GM21723 (cell line): ENCODE data around the gene CD180.

Experiments used
- ATAC-seq: cut with Tn5 transposase; IDR thresholded peaks from one replicate; pipeline ENCODE4 v1.9.1; 2021; ENCODE audit warnings: mild to moderate bottlenecking, moderate library complexity; ENCODE audit not compliant: unreplicated experiment

CD180 gene

DNA sequence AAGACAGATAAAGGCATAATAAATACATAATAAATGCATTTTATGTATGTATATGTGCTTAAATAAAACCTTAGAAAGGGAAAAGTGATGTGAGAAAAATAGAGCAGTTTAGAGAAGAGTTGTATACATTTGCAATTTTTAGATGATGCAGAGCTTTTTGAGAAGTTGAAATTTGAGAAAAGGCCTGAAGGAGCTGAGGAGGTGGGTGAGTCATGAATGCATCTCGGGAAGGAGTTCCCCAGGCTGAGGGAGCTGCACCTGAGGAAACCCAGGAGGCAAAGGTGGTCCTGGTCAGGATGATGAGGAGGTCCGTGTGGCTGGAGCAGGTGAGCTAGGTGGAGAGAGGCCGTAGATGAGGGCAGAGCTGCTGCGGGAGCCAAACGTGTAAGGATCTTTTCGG, 17.4 kb upstream of the CD180 start:
- no peak for ATAC-seq

DNA sequence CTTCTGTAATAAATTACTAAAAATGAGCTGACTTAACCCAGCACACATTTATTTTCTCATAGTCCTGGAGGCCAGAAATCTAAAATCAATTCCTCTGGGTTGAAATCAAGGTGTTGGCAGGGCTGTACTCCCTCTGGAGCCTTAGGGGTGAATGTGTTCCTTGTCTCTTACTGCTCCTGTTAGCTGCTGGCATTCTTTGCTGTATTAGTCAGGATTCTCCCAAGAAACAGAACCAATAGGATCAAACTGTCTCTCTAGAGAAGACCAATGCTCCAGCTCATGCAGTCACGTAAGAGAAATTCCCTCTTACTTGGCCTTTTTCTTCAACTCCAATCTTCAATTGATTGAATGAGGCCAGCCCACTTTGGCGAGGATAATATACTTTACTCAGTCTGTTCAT, 15.3 kb upstream of the CD180 start:
- ATAC-seq = no peak

DNA sequence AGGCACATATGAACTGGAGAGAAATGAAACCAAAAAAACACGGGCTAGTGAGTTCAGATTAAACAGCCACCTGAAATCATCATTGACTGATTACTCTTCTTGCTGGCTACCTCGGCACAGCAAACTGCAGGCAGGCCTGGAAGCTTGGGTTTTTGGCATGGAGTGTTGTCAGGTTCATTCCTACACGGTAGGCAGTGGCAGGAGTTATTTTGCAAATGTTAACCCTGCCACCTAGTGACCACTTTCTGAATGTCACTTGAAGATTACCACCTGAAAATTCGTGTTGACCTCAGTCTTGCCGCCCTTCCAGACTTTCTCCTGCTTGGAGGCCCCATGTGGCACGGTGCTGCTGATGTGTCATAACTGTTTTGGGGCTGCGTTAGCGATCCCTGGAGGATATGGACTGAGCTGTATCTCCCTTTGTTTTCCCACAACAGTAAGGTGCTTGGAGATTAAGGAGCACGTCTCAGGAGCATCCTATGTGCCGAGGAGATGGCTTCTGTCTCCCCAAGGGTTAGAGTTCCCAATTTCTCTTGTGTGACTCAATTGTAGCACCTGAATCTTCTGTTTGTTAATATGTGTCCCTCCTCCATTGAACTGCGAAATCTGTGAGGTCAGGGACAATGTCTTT, 12.7 kb upstream of the CD180 start:
- ATAC-seq = peak; percentile 32

DNA sequence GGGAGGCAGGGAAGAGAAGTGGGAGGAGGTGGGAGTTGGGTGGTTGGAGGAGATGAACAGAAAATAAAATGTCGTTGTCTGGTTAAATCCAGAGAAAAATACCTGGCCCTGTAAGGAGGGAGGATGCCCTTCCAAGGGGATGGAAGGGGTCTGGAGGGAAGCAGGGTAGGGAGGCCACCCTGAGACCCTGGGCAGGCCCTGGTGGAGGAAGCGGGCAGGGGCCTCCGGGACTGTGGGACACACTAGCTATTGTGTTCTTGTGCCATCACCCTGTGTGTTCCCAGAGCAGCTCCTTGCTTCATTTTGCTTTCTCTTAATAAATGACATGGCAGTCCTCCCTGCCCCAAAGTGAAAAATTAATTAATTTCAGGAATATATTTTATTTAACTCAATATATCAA, 11.8 kb upstream of the CD180 start:
- ATAC-seq = no peak

DNA sequence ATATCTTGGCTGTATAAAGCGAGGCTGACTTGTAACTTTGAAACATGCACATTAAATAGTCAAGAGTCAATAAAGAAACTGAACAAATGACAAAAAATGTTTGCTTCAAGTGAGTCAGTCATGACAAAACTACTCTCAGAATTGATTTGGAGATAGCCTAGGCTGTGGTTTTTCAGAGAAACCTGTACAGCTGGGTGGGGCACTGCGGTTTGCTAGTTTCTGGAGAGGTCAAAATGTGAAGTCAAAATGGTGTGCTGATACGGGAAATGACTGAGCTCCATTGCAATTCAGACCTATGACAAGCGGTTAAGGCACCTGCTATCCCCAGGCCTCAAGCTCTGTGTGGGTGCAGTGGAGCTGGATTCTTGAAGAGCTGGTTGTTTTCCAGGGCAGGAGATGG, 10.3 kb upstream of the CD180 start:
- peak; percentile 78 for ATAC-seq

DNA sequence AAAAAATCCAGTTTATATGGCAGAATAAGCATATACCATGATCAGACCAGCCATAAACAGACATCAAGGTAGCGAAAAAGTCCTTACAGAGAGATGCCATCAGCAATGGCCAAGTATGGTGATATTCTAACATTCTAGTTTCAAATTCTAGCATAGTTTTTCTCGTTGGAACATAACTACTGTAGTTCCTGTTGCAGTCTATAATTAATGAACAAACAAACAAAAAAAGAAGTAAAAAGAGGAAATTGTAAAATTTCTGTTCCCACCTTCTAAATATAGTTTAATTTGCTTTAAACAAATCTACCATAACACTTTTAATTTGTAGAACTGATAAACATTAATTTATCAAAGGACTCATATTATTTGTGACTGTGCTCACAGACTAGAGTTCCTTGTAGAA, 9.9 kb upstream of the CD180 start:
- peak; percentile 52 for ATAC-seq

DNA sequence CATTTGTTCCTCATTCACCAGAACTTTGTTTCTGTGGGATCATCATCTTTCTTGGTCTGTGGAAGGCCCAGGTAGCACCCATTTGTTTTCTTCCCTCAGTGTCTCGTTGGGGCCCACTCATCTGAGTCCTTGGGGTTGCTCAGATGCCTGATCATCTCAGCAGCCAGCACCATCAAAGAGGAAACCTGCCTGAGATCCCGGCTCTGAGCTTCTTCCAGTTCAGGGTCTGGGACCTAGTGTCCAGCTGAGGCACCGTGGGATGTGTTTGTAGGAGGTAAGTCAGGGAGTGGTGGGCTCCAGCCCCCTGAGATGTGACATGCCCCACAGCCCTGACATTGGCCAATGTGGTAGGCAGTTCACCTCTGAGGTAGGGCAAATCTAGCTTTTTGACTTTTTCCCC, 9.4 kb upstream of the CD180 start:
- no peak for ATAC-seq

DNA sequence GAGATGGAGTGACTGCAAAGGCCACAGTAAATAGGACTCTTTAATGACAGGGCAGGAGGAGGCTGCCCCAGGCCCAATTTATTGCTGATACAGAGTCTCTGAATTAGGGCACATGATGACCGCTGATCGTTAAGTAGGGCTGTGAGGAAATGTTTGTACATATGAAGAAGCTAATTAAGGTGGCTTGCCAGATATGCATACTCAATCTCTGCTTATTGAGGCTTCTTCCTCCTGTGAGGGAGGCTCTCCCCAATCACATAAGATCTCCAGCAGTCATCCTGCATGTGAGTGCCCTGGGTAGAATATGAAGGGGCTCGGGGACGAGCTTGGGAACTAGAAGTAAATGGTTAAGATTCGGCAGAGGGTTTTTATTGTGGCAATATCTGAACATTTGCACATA, 8.2 kb upstream of the CD180 start:
- no peak for ATAC-seq

DNA sequence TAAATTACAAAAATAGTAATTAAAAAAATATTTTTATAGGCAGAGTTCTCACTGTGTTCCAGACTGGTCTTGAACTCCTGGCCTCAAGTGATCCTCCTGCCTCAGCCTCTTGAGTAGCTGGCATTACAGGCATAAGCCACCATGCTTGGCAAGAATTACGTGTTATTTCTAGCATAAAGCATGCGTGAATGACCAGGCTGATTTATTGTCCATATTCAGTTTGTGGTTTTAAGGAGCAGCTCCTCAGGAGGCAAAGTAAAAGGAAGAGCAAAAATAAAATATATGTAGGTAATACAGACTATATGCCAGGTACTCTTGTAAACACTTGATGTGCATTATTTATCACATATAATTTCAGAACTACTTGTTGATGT, 7.1 kb upstream of the CD180 start:
- ATAC-seq = no peak

DNA sequence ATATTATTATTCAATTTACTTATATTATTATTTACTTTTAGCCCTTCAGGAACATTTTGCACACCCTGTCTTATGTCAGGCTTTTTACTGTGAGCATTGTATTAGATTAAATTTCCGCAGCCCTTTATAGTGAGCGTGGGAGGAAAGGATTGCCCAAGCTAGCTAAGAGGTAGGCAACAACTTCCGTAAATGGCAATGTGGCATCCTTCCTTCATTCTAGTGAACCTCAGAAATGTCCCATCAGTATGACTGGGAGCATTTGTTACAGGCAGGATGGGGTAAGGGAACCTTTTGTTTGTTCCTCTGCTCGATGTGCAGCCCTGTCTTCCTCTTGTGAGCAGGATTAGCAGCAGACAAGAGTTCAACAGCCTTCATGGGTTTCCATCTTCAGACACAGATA, 6.2 kb upstream of the CD180 start:
- ATAC-seq = no peak

DNA sequence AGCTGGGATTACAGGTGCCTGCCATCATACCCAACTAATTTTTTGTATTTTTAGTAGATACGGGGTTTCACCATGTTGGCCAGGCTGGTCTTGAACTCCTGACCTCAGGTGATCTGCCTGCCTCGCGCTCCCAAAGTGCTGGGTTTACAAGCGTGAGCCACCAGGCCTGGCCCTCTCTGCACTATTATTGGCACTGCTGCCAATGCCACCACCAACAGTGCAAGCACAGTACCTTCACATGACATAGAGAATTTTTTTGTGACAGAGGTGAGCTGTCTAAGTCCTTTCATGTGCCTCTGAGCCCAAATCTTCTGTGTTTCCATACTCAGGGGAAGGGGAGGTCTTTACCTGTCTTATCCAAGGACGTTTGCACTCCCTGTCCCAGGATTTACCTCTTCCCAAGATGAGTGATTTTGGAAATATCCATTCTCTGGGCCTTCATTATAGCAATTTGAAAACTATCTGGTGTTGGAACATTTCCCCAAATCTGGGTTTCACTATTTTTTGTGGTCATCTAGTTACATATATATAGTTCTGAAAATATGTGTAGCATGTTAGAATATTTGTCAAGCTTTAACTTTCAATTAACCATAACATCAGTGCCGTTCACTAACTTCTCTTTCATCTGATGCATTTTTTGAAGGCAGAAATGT, 5.4 kb upstream of the CD180 start:
- ATAC-seq = no peak

DNA sequence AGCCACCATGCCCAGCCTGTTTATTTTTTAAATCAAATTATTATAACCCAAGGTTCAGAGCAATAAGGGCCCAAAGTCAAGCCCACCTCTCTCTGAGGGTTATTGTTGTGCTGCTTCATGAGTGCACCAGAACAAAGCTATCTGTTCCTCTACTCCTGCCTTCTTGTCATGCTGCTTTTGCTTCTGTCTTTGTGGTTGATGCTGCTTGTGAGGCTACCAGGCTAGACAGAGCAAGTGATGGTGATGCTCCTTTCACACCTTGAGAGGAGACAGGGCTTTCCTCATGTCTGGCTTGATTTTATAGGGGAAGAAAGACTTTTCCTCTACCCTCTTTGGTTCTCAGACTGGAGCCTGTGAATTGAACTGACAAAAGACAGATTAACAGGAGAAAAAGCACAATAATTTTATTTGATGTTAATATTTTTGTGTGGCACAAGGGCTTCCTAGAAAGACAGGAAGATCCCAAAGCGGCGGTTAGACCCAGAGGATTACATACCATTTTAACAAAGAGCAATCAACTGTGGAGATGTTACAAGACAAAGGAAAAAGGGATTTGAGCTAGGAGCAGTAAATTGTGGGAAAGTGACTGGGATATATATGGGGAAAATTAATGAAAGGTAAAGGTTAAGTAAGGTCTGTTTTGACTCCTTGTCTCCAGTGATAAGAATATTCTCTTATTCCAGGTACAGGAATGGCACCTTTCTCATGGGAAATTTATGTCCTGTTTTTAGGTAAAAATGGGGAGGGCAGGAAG, 4.4 kb upstream of the CD180 start:
- peak; percentile 29 for ATAC-seq

DNA sequence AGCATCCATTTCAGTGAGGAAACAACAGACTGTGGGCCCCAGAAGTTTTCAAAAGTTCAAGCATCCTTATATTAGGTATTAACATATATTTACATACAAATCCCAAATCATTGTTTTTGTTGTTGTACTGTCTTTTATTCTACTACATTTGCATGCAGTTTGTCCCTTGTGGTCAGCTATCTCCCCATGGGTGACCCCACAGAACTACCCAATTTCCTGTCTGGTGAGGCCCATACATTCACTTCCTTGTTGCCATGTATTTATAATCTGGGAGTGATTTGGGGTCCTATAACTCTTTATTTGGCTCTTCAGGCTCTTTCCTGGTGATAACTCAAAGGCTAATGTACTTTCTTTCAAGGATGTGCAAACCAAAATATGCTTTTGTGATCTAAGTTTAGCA, 3.3 kb upstream of the CD180 start:
- no peak for ATAC-seq

DNA sequence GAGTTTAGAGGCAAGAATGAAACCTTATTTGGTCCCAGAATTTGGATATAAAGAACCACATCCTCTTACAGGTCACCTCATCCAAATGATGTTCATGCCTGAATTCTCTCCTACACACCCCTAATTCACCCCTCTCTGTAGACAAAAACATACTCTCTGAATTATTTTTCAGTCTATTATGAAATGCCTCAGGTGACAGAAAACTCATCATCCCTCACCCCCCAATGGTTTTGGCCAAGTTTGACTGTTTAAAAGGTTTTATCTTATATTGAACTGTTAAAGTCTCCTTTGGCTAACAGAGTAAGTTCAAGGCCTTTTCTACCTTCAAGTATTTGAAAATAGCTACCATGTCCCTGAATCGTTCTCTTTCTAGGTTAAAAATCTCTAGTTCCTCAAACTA, 2.3 kb upstream of the CD180 start:
- no peak for ATAC-seq

DNA sequence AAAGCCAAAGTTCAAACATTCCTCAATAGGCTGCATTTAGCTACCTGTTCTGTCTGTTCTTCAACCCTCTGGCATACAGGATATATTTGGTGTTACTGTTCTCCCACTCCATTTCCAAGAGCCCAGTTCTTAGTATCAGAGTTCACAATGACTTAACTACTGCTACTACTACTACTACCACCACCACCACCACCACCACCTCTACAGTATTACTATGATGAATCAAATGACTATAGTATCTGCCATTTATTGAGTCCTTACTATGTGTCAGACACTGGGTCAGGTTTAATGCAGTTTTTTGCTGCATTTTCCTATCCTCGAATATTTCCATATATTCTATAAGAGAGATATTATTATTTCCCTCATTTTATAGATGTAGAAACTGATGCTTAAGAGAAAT, 937 bp upstream of the CD180 start:
- no peak for ATAC-seq

DNA sequence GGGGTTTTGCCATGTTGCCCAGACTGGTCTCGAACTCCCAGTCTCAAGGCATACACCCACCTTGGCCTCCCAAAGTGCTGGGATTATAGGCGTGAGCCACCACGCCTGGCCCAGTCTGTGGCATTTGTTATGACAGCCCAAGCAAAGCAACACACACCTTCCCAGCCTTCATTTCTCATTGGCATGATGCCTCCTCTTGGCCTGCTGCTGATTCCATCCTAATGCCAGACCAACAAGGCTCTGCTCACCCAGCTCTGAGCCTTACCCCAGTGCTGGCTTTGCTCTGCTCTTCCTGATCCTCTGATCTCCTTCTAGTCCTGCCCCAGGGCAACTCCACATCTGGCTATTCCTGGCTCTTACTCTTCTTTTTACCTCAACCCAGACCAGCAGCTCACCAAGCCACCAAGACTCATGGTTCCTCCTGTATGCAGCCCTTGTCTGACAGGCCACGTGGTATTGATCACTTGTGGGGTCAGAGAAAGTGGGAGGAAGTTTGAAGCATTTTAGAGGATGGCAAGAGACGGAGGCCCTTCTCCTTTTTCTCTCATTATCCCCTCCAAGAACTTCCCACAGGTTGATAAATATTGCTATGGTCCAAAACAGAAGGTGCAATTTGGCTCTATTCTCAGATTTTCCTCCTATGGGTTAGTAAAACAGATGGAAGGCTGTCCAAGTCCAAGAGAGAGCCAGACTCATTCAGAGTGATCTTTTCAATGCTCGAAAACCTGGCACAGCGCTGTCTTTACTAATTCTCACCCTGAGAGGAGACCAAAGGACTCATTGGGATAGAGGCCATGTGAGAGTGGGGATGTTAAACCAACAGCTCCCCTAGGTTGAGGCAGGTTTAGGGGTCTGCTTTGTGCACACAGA, 958 bp downstream of the CD180 start:
- ATAC-seq = peak; percentile 24

DNA sequence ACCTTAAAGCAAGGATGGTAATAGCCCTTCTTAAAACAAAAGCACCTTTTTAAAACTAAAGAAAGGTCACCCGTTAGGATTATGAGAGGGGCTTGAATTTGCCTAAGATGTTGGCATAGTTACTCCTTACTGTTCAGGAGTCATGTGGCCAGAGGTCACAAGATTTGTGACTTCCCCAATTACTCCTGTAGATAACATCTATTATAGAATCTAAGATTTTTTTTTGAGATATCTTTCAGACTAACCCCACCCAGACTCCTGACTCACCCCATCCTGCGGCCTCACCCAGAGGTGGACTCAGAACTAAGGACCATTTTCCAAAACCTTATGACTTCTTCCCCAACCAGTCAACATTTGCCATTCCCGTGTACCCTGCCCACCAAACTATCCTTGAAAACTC, 2.4 kb downstream of the CD180 start:
- ATAC-seq = no peak

DNA sequence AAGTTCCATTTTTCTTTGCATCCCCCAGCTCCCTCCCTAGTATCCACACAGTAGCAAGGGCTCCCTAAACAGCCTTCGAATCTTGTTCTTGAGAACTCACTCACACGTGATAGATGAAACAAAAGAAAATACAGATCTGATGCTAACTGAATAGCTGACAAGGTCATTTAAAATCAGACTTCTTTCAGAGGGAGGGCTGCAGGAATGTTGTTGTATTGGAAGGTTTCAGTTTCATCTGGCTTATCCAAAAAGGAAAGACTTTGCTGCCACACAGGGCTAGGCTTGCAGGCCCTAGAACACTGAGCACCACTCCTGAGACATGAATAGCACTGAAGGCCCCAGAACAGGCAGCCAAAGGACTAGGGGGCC, 3.2 kb downstream of the CD180 start:
- ATAC-seq = no peak

DNA sequence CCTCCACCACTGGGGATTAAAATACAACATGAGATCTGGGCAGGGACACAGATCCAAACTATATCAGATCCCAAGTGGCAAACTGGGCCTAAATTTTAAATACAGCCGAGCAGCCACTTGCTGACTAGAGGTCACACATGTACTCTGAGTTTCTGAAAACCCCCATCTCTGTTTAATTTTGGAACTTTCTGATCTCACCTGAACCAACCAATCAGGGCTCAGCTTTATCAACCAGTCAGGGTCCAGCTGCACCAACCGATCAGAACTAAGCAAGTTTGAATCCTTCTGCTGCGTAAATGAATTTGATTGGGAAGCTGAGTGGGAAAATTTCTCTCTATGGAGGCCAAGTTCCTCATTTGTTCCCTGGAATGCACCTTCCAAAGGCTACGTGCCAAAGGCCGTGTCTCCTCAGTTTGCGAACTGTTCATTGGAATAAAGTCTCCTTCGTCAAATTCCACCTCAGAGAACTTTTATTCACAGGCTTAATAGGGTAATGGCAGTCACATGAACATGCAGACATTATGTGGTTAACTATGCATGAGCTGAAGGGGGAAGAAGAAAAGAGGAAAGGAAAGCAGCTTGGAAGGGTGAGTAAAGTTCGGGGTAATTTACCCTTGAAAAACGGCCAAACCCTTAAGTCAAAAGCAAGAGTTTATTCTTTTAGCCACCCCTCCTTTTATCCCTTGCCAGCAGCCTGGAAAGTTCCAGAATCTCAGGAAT, 3.7 kb downstream of the CD180 start:
- no peak for ATAC-seq

DNA sequence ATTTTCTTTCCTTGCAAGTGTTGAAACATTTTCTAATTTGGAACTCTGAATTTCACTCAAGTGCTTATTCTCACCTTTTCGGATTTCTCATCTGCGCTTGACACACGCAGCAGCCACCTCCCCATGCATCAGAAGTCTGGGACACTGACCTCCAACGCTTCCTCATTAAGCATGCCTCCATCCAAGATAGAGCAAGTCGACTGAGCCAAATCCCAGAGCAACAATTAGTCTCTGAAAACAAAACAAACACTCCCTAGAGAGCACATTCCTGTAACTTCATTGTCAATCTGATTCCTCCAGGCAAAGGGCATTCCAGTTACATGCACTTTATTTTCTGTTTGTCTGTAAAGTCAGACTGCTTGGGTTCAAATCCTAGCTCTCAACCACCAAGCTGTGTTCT, 5.7 kb downstream of the CD180 start:
- no peak for ATAC-seq

DNA sequence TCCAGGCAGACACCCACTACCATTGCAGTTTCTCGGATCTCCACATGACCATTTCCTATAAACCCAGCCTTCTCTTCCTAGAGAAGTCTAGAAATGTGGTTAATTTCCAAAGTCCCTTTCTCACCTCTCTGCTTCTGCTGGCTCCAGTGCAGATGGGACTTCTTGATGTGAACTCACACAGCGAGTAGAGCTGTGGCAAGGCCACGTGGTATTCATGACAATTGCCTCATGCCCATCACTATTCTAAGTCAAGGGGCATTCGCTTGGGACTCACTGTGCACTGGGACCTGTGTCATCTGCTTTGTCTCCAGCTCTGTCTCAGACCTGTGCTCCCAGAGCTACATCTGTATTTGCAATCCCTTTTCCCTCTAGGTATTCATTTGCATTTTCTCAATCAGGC, 6.2 kb downstream of the CD180 start:
- ATAC-seq = no peak
